22Rv1 (cell line): ENCODE measurements around the gene HOXD8.

Source experiments
- H3K27ac ChIP-seq: fragments of 450-650 bp; 2 replicates; pipeline ENCODE4 v1.5.1; 2017
- CTCF ChIP-seq: fragments of 450-650 bp; IDR thresholded peaks from 2 replicates; pipeline ENCODE4 v1.5.1; 2017; ENCODE audit warnings: mild to moderate bottlenecking
- ZFX ChIP-seq: fragments of 450-650 bp; IDR thresholded peaks from 2 replicates; pipeline ENCODE4 v1.6.1; 2017; ENCODE audit warnings: antibody characterized with exemption, borderline replicate concordance

Gene HOXD8

DNA sequence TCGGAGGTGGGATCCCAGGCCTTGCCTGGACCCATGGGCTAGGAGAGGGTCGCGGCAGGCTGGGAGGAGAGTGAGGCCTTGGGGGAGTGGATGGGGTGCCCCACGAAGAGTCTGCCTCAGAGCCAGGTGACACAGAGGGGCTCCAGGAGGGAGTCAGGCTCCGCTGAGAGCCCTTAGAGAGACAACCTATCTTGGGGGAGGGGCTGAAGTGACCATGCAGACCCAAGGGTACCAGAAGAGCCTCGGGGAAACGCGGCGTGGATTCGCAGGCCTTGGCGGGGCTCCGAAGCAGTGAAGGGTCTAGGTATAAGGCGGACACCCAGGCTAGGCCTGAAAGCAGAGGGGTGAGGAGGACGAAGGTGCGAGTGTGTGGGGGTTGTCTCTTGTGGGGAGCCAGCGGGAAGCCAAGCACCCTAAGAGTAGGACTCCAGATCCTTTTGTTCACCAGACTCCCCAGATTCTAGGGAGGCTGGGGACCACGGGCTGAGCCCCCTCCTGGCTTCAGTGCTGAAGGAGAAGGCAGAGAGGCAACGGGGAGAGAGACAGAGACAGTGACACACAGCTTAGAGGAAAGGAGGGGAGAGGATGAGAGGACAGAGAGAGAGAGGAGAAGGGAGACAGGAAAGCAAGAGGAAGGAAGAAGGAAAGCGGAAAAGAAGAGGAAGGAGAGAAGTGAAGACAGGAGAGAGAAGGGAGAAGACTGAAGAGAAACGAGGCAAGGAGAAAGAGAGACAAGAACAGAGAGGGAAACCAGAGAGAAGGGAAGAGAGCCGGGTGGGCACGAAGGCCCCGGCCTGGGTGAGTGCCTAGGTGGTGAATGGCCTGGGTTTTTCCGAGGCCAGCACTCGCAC lies 23.6 kb upstream of the HOXD8 start:
- TF ChIP-seq CTCF (no peak), ZFX (no peak)
- H3K27ac ChIP-seq: no peak overlapping the region

GRCh38 chr2:176106581-176107539 lies 22.6 kb upstream of the HOXD8 start, which contains the start of gene HOXD11:
TSS of gene HOXD11 (plus strand) at chr2:176107280. CDS start at chr2:176107356, 76 bp downstream.
- TF ChIP-seq ZFX (no peak), CTCF (no peak)

GRCh38 chr2:176107731-176108181 lies 21.7 kb upstream of the HOXD8 start:
- no peak overlapping the region for H3K27ac ChIP-seq
- no peak for TF ChIP-seq ZFX
- TF ChIP-seq CTCF: no peak

More at GRCh38 chr2:176106581-176107539, 22.6 kb upstream of the HOXD8 start, which contains the start of gene HOXD11:
- H3K27ac ChIP-seq: no peak within 1 kb of the TSS

DNA sequence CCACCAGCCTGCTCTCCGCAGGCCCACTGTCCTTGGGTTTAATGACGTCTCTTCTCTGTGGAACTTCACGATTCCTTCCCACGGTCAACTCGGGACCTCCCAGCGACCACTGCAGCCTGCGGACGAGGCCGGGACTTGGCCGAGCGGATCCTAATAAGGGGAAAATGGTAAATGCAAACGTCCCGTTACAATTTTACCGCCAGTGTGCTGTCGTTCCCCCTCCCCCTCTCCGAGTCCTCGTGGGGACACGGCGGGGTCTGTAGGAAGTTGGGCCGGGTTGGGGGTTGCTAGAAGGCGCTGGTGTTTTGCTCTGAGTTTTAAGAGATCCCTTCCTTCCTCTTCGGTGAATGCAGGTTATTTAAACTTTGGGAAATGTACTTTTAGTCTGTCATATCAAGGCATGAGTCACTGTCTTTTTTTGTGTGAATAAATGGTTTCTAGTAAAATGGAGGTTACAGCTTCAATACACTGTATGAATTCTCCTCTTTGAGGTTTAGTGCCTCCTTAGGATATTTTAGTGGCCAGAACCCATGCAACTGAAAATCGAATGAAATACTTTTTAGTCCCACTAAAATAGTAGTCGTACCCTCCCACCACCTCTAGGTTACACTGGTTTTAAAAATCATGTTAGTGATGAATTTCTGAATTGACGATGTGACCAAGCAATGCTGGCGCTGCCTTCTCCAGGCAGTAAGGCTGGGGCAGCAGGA lies 20.2 kb upstream of the HOXD8 start:
- no peak for TF ChIP-seq ZFX
- TF ChIP-seq CTCF: no peak
- no peak overlapping the region for H3K27ac ChIP-seq

GRCh38 chr2:176109946-176110345 lies 19.6 kb upstream of the HOXD8 start:
- no peak overlapping the region for H3K27ac ChIP-seq
- no peak for TF ChIP-seq ZFX
- TF ChIP-seq CTCF: no peak

DNA sequence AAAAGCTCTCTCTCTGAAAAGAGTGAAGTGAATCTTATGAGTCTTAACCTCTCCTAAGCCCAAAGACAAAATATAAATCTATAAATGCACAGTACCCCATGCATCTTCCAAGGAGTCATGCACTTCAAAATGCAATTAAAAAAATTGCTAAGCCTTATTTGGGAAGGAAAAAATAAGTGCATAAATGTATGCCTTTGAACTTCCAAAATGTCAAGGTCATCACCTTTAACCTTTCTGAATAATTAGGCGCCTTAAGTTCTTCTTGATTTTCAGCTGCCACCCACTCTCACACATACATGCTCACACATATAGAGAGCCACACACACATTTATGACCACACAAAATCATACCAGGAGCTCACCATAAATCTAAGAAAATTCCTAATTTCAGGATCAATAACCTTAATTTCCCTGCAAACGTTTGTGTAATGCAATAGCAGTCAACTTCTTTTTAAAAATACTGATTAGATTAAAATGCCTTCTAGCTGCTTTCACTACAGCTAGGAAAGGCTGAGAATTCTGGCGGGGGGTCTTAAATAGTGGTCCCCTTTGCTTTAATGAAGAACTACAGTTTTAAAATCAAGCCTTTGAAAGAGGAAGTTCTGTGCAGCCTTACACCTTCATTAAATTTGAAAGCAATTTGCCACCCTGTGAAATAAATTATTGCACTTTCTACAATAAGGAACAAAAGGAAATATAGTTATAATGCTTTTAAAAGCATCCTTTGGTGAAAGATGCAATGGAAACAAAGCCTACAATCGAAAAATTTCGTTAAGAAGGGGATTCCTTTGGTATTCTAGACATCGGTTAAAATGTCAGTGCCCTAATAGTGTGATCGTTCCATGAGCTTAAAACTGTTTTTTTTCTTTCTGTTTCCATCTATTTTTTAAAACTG lies 18.8 kb upstream of the HOXD8 start:
- no peak overlapping the region for H3K27ac ChIP-seq
- TF ChIP-seq ZFX: no peak
- no peak for TF ChIP-seq CTCF
